Measurements from ENCODE around the gene SLC31A1. TPM values are rescaled to one million over a fixed set of nuclear protein-coding genes. Genes with fewer than 3 reads are reported as not detected.

The SLC31A1 gene
- total RNA-seq, 2 donors from 2014 or later, result 11.0 to 11.5 TPM

- no peak for DNase-seq (ENCODE audit: low spot score)
- Histone ChIP-seq H3K27ac (no peak overlapping the region), H3K27me3 (replicated peaks; ENCODE audit: insufficient read depth) (no peaks in the 10 kb centered on the region), H3K4me3 (no peak overlapping the region), H3K9me3 (no peaks in the 10 kb centered on the region), H3K4me1 (ENCODE audit: control insufficient read depth in 1 of 2, low read depth in 2 of 2) (no peaks in the 10 kb centered on the region), H3K36me3 (peaks cover 54% of the 10 kb centered on the region)
- no peak for ATAC-seq (ENCODE audit: insufficient number of reproducible peaks, low FRiP score, low read depth)
- TF ChIP-seq CTCF (IDR thresholded peaks at IDR 0.05), result no peak
These were observed 15.5 kb upstream of the SLC31A1 start for GRCh38 chr9:113205861-113206260.

GRCh38 chr9:113210815-113211214 lies 10.5 kb upstream of the SLC31A1 start:
- ATAC-seq (ENCODE audit: insufficient number of reproducible peaks, low FRiP score, low read depth) (no peak), DNase-seq (ENCODE audit: low spot score) (no peak)
- Histone ChIP-seq H3K4me1 (ENCODE audit: control insufficient read depth in 1 of 2, low read depth in 2 of 2) (no peaks in the 10 kb centered on the region), H3K4me3 (no peak overlapping the region), H3K9me3 (no peaks in the 10 kb centered on the region), H3K27ac (no peak overlapping the region), H3K36me3 (peaks cover 30% of the 10 kb centered on the region), H3K27me3 (replicated peaks; ENCODE audit: insufficient read depth) (no peaks in the 10 kb centered on the region)
- no peak for TF ChIP-seq CTCF (IDR thresholded peaks at IDR 0.05)

- no peak for TF ChIP-seq CTCF (IDR thresholded peaks at IDR 0.05)
- no peaks in the 10 kb centered on the region for H3K9me3 ChIP-seq
- ATAC-seq (ENCODE audit: insufficient number of reproducible peaks, low FRiP score, low read depth), result no peak
These were observed 6.2 kb upstream of the SLC31A1 start for GRCh38 chr9:113215132-113215531.

GRCh38 chr9:113216406-113216805 lies 4.9 kb upstream of the SLC31A1 start:
- H3K27me3 ChIP-seq (replicated peaks; ENCODE audit: insufficient read depth), result no peaks in the 10 kb centered on the region
- ATAC-seq (ENCODE audit: insufficient number of reproducible peaks, low FRiP score, low read depth) (no peak), DNase-seq (ENCODE audit: low spot score) (no peak)
- no peak overlapping the region for H3K4me3 ChIP-seq
- peaks cover 10 to 19% of the 10 kb centered on the region in 2 donors for H3K4me1 ChIP-seq (ENCODE audit: control insufficient read depth in 1 of 2, low read depth in 2 of 2)
- H3K36me3 ChIP-seq, result no peaks in the 10 kb centered on the region
- no peak overlapping the region for H3K27ac ChIP-seq
- no peak for TF ChIP-seq CTCF (IDR thresholded peaks at IDR 0.05)
- H3K9me3 ChIP-seq, result no peaks in the 10 kb centered on the region

More at GRCh38 chr9:113215132-113215531, 6.2 kb upstream of the SLC31A1 start:
- DNase-seq (ENCODE audit: low spot score), result no peak
- peaks cover 11% of the 10 kb centered on the region for H3K36me3 ChIP-seq
- H3K27ac ChIP-seq, result no peak overlapping the region
- no peaks in the 10 kb centered on the region for H3K27me3 ChIP-seq (replicated peaks; ENCODE audit: insufficient read depth)
- H3K4me1 ChIP-seq (ENCODE audit: control insufficient read depth in 1 of 2, low read depth in 2 of 2), result peaks cover 6 to 14% of the 10 kb centered on the region in 2 donors
- H3K4me3 ChIP-seq, result no peak overlapping the region

- peak overlapping the region; percentile 96 for H3K4me3 ChIP-seq
These were observed 2.0 kb upstream of the SLC31A1 start for GRCh38 chr9:113219186-113219936.

More at GRCh38 chr9:113219186-113219936, 2.0 kb upstream of the SLC31A1 start:
- Histone ChIP-seq H3K4me1 (ENCODE audit: control insufficient read depth in 1 of 2, low read depth in 2 of 2) (peaks cover 15 to 36% of the 10 kb centered on the region in 2 donors), H3K27me3 (replicated peaks; ENCODE audit: insufficient read depth) (no peaks in the 10 kb centered on the region), H3K36me3 (no peaks in the 10 kb centered on the region), H3K27ac (no peak overlapping the region), H3K9me3 (no peaks in the 10 kb centered on the region)
- TF ChIP-seq CTCF (IDR thresholded peaks at IDR 0.05), result no peak
- DNase-seq (ENCODE audit: low spot score) (no peak), ATAC-seq (ENCODE audit: insufficient number of reproducible peaks, low FRiP score, low read depth) (no peak)

Measured in thoracic aorta (tissue), 2 donors.